SK-N-SH (cell line): Measurements from ENCODE around the gene RBPJL. TPM values are rescaled to one million over a fixed set of nuclear protein-coding genes. Genes with fewer than 3 reads are reported as not detected.

Source experiments
- CTCF ChIA-PET: fragments of 300-600, 350-600 bp; formaldehyde crosslinking; extraction: SDS; loops from one replicate; lab custom pipeline; 2021; lab: Yijun Ruan, JAX
- POLR2A ChIA-PET: fragments of 350-600 bp; sonication (Branson Sonifier 250); formaldehyde crosslinking; extraction: SDS; loops from one replicate; lab custom pipeline; 2020; ENCODE audit warnings: antibody characterized with exemption, inconsistent platforms; lab: Yijun Ruan, JAX
- DNase-seq: peaks from one replicate; pipeline ENCODE4 v3.0.0; 2012
- H2AFZ ChIP-seq: fragments of 200-600 bp; sonication (generic); 2 replicates; pipeline ENCODE4 v1.8.1; 2016; ENCODE audit warnings: antibody characterized with exemption, mild to moderate bottlenecking, low read depth
- H3F3A ChIP-seq: fragments of 200-600 bp; sonication (generic); replicated peaks from 2 replicates; pipeline ENCODE3; 2016; ENCODE audit warnings: antibody characterized with exemption, mild to moderate bottlenecking; ENCODE audit not compliant: insufficient read depth
- H3K27ac ChIP-seq, 2 experiments: fragments of 200-500 bp in 1 of 2; fragments of 200-600 bp in 1 of 2; sonication (Bioruptor generic) in 1 of 2; sonication (generic), shearing (Covaris generic) in 1 of 2; 2 replicates each; pipeline versions ENCODE4 v1.5.1 to v1.6.1; 2014 to 2016; ENCODE audit warnings: low read depth in 2 of 2, inconsistent platforms in 1 of 2, low read length in 1 of 2, mild to moderate bottlenecking in 1 of 2, mixed read lengths in 1 of 2
- H3K27me3 ChIP-seq: fragments of 200-600 bp; sonication (generic), shearing (Covaris generic); 2 replicates; pipeline ENCODE4 v1.6.1; 2016; ENCODE audit warnings: mixed run types; ENCODE audit not compliant: insufficient read depth
- H3K36me3 ChIP-seq, 2 experiments: fragments of 200-500 bp in 1 of 2; fragments of 200-600 bp in 1 of 2; sonication (Bioruptor generic) in 1 of 2; sonication (generic) in 1 of 2; replicated peaks in 1 of 2; 2 replicates each; pipeline versions ENCODE3 to v1.5.1; 2014 to 2016; ENCODE audit warnings: low read length in 1 of 2, mild to moderate bottlenecking in 1 of 2; ENCODE audit not compliant: insufficient read depth in 2 of 2, control insufficient read depth in 1 of 2
- H3K4me1 ChIP-seq, 2 experiments: fragments of 200-500 bp in 1 of 2; fragments of 200-600 bp in 1 of 2; sonication (Bioruptor generic) in 1 of 2; sonication (generic), shearing (Covaris generic) in 1 of 2; 2 replicates each; pipeline versions ENCODE4 v1.5.1 to v1.6.1; 2014 to 2016; ENCODE audit warnings: low read depth in 1 of 2, low read length in 1 of 2, mixed run types in 1 of 2; ENCODE audit not compliant: insufficient read depth in 2 of 2, control insufficient read depth in 1 of 2
- H3K4me2 ChIP-seq: fragments of 200-600 bp; sonication (generic), shearing (Covaris generic); 2 replicates; pipeline ENCODE4 v1.6.1; 2017; ENCODE audit warnings: mixed run types
- H3K4me3 ChIP-seq, 2 experiments: fragments of 200-500 bp in 1 of 2; fragments of 200-600 bp in 1 of 2; sonication (Bioruptor generic) in 1 of 2; sonication (generic), shearing (Covaris generic) in 1 of 2; 2 replicates each; pipeline versions ENCODE4 v1.5.1 to v1.8.1; 2014 to 2016; ENCODE audit warnings: low read depth in 2 of 2, inconsistent platforms in 1 of 2, low read length in 1 of 2, mild to moderate bottlenecking in 1 of 2, mixed read lengths in 1 of 2, moderate library complexity in 1 of 2
- H3K79me2 ChIP-seq: fragments of 200-600 bp; sonication (generic); 2 replicates; pipeline ENCODE4 v1.8.1; 2017; ENCODE audit warnings: mild to moderate bottlenecking; ENCODE audit not compliant: insufficient read depth
- H3K9ac ChIP-seq: fragments of 200-600 bp; sonication (generic); 2 replicates; pipeline ENCODE4 v1.6.1; 2017; ENCODE audit warnings: mixed run types
- H3K9me2 ChIP-seq: fragments of 200-600 bp; sonication (generic); 2 replicates; pipeline ENCODE4 v1.6.1; 2017; ENCODE audit warnings: mixed run types
- H3K9me3 ChIP-seq: fragments of 200-600 bp; sonication (generic); 2 replicates; pipeline ENCODE4 v1.6.1; 2017; ENCODE audit warnings: mixed run types, mild to moderate bottlenecking, moderate library complexity
- H4K20me1 ChIP-seq: fragments of 200-600 bp; sonication (generic); 2 replicates; pipeline ENCODE4 v1.6.1; 2017; ENCODE audit warnings: mild to moderate bottlenecking, mixed run types; ENCODE audit not compliant: insufficient read depth
- EP300 ChIP-seq, 2 experiments: IDR thresholded peaks; 2 replicates each; pipeline versions ENCODE4 v1.4.0 to v1.6.1; 2012; ENCODE audit warnings: borderline replicate concordance in 1 of 2, low read depth in 1 of 2, low read length in 1 of 2
- FOSL2 ChIP-seq: IDR thresholded peaks from 2 replicates; pipeline ENCODE4 v1.4.0; 2012; ENCODE audit warnings: low read depth, mild to moderate bottlenecking, moderate library complexity, borderline replicate concordance
- FOXJ3 ChIP-seq: sonication (generic); formaldehyde crosslinking; IDR thresholded peaks from 2 replicates; pipeline ENCODE4 v1.5.1; 2020; ENCODE audit warnings: mild to moderate bottlenecking, missing genetic modification reagents
- FOXM1 ChIP-seq: IDR thresholded peaks from 2 replicates; pipeline ENCODE4 v1.4.0; 2012; ENCODE audit warnings: low read depth, mild to moderate bottlenecking
- JUND ChIP-seq: IDR thresholded peaks from 2 replicates; pipeline ENCODE4 v1.4.0; 2012
- POLR2AphosphoS5 ChIP-seq: IDR thresholded peaks from 2 replicates; pipeline ENCODE4 v1.6.1; 2012; ENCODE audit warnings: low read depth, low read length
- TCF12 ChIP-seq: IDR thresholded peaks from 2 replicates; pipeline ENCODE4 v1.4.0; 2012
- TEAD4 ChIP-seq: IDR thresholded peaks from 2 replicates; pipeline ENCODE4 v1.4.0; 2012; ENCODE audit warnings: mild to moderate bottlenecking, borderline replicate concordance; ENCODE audit not compliant: insufficient read depth
- USF1 ChIP-seq: IDR thresholded peaks from 2 replicates; pipeline ENCODE4 v1.4.0; 2012; ENCODE audit warnings: low read depth, borderline replicate concordance
- WGBS: methylation state at CpG from one replicate; pipeline ENCODE4 v1.1.6; 2017; ENCODE audit warnings: low lambda C conversion rate; 5-methylcytosine and 5-hydroxymethylcytosine counted together
- polyA plus RNA-seq, 3 experiments: library from polyadenylated mRNA; depleted of rRNA; stranded (reverse); fragments of >200 nt; gene quantifications; 2 replicates each; pipeline ENCODE4 v1.2.3, GENCODE V29; 2012
- TF ChIP-seq, protein P1 (sequence below): IDR thresholded peaks from 2 replicates; pipeline ENCODE4; 2012
- TF ChIP-seq, protein P2 (sequence below): fragments of 150-350 bp; IDR thresholded peaks from 2 replicates; pipeline ENCODE4 v1.6.1; 2016; ENCODE audit warnings: mild to moderate bottlenecking, low read depth, low read length

The RBPJL gene
- polyA plus RNA-seq, 1 of the 3 experiments (the other 2 are of a cell fraction) = not detected

- H3K4me1 ChIP-seq = no peaks in the 10 kb centered on the region
- H3K27ac ChIP-seq = no peak overlapping the region
- H3K9me2 ChIP-seq = no peaks in the 10 kb centered on the region
- CTCF ChIA-PET = interaction anchor here (1.0 to 6.0 kb wide), 5 partner anchors 10 to 240 kb away, joined by 3 to 33 read pairs (median 6); no protein-coding TSS in a partner anchor
- no peak overlapping the region for H3K4me2 ChIP-seq
- H3K36me3 ChIP-seq = no peaks in the 10 kb centered on the region
- peaks cover 31% of the 10 kb centered on the region for H3K27me3 ChIP-seq
- no peak overlapping the region for H3K4me3 ChIP-seq
- H3K9me3 ChIP-seq = no peaks in the 10 kb centered on the region
- TF ChIP-seq POLR2AphosphoS5 (no peak), FOXM1 (no peak), FOXJ3 (CRISPR knock-in tag) (no peak), EP300 (IDR thresholded peaks at IDR 0.05; ENCODE audit: borderline replicate concordance in 1 of 2, low read depth in 1 of 2, low read length in 1 of 2) (no peak), USF1 (no peak), FOSL2 (no peak), TCF12 (no peak)
- TF ChIP-seq, protein P1, sequence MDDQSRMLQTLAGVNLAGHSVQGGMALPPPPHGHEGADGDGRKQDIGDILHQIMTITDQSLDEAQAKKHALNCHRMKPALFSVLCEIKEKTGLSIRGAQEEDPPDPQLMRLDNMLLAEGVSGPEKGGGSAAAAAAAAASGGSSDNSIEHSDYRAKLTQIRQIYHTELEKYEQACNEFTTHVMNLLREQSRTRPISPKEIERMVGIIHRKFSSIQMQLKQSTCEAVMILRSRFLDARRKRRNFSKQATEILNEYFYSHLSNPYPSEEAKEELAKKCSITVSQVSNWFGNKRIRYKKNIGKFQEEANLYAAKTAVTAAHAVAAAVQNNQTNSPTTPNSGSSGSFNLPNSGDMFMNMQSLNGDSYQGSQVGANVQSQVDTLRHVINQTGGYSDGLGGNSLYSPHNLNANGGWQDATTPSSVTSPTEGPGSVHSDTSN = no peak
- TF ChIP-seq, protein P2, sequence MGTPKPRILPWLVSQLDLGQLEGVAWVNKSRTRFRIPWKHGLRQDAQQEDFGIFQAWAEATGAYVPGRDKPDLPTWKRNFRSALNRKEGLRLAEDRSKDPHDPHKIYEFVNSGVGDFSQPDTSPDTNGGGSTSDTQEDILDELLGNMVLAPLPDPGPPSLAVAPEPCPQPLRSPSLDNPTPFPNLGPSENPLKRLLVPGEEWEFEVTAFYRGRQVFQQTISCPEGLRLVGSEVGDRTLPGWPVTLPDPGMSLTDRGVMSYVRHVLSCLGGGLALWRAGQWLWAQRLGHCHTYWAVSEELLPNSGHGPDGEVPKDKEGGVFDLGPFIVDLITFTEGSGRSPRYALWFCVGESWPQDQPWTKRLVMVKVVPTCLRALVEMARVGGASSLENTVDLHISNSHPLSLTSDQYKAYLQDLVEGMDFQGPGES = no peak
- TF ChIP-seq, all 33 proteins: peak for 0
- H2AFZ ChIP-seq = no peak overlapping the region
- WGBS = 23% methylated on average over 4 of the region's 4 CpGs
- POLR2A ChIA-PET = no interaction called here
- no peak for DNase-seq
- no peaks in the 10 kb centered on the region for H4K20me1 ChIP-seq
- no peak overlapping the region for H3K9ac ChIP-seq
- no peaks in the 10 kb centered on the region for H3K79me2 ChIP-seq
- H3F3A ChIP-seq = no peaks in the 10 kb centered on the region
These were observed 23.0 kb upstream of the RBPJL start for GRCh38 chr20:45283551-45284057.

DNA sequence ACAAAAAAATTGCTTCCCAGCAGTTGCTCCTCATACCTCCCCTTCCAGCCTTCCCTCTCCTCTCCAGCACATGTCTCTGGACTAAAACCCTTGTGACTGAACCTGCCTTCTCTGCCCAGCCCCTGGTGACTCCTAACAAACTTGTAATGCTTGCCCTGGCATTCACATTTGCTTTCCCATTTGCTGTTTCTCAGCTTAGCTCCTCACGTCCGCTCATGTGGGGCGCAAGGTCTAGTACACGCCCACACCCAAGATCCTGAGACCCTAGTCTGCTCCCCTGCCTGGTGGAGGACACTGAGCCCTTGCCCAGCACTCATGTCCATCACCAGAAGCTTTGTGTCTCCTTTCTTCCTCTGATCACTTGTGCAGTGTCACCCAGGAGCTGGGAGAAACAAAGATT is 18.3 kb upstream of the RBPJL start:
- H3K27me3 ChIP-seq = peaks cover 6% of the 10 kb centered on the region
- no peak overlapping the region for H3K27ac ChIP-seq
- peaks cover 0 to 1% of the 10 kb centered on the region in 2 experiments; a peak in 1 of 4 replicates for H3K4me1 ChIP-seq
- no peak for DNase-seq
- no peak overlapping the region for H3K9ac ChIP-seq
- CTCF ChIA-PET = interaction anchor here (0.9 to 7.9 kb wide), 5 partner anchors 16 to 277 kb away, joined by 3 to 113 read pairs (median 3); partner anchors contain the start of gene KCNS1
- no peaks in the 10 kb centered on the region for H3K9me2 ChIP-seq
- TF ChIP-seq, protein P2 = no peak
- TF ChIP-seq TEAD4 (no peak), JUND (no peak)
- WGBS = 51% methylated on average over 4 of the region's 4 CpGs
- H3K4me2 ChIP-seq = no peak overlapping the region
- no peaks in the 10 kb centered on the region for H4K20me1 ChIP-seq
- peaks cover 4% of the 10 kb centered on the region for H3F3A ChIP-seq
- H2AFZ ChIP-seq = no peak overlapping the region
- no peaks in the 10 kb centered on the region for H3K79me2 ChIP-seq
- no peak overlapping the region for H3K4me3 ChIP-seq
- POLR2A ChIA-PET = no interaction called here
- H3K9me3 ChIP-seq = no peaks in the 10 kb centered on the region
- H3K36me3 ChIP-seq = no peaks in the 10 kb centered on the region
